ENCODE data around the gene MANSC4. TPM values are rescaled to one million over a fixed set of nuclear protein-coding genes. Genes with fewer than 3 reads are reported as not detected.
A peak's percentile ranks its signal among the peaks of the same experiment; 100 is the strongest.

MANSC4 gene
- total RNA-seq, 2 experiments from 2014 or later, result not detected

GRCh38 chr12:27814851-27815591 is 35.0 kb upstream of the MANSC4 start:
- H2AFZ ChIP-seq (ENCODE audit: low read length), result peak overlapping the region; percentile 33; the same call in 1 of the 2 replicates
- no TSS peak for BruUV-seq (replicated peaks)

DNA sequence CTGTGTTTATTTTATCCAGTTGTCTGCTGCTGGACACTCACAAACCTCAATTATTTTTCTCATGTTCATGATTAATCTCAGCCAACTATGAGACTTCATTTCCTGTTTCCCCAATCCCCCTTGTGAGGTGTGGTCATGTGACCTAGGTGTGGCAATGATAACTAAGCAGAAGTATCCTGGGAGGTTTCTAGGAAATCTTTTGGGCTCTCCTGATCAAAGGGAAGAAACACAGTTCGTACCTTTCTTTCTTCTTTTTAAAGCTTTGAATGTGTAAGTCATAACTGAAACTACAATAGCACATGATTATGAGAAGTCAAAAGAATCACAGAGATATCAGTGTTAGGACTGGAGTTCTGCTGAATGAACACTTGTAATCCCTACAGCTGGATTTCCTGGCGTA is 34.4 kb upstream of the MANSC4 start:
- H3K4me3 ChIP-seq (ENCODE audit: low read depth, low read length, poor library complexity, severe bottlenecking), result no peak overlapping the region
- H4K20me1 ChIP-seq (ENCODE audit: insufficient read depth, low read length), result no peaks in the 10 kb centered on the region
- no peak overlapping the region for H3K4me2 ChIP-seq (ENCODE audit: low read length)
- no peak for TF ChIP-seq CTCF (conservative IDR thresholded peaks at IDR 0.05; ENCODE audit: low read length)
- peak overlapping the region; percentile 33; the same call in 1 of the 2 replicates for H2AFZ ChIP-seq (ENCODE audit: low read length)
- ChIA-PET POLR2A (interaction anchor here (1.2 kb wide), 1 partner anchor 15 kb away, joined by 3 read pairs; no protein-coding TSS in a partner anchor), CTCF (ENCODE audit: unreplicated experiment) (no interaction called here)
- no peaks in the 10 kb centered on the region for H3K4me1 ChIP-seq (ENCODE audit: insufficient read depth, low read length, poor library complexity, severe bottlenecking)
- no peaks in the 10 kb centered on the region for H3K79me2 ChIP-seq (ENCODE audit: insufficient read depth, low read depth, low read length)
- no TSS peak for BruUV-seq (replicated peaks)
- intact Hi-C loops (cut with micrococcal nuclease; ENCODE audit: unreplicated experiment), result no loop called here
- H3K9me2 ChIP-seq (ENCODE audit: insufficient read depth, low read length), result no peaks in the 10 kb centered on the region
- no peaks in the 10 kb centered on the region for H3K36me3 ChIP-seq (ENCODE audit: insufficient read depth, low read length)
- DNase-seq (ENCODE audit: low spot score), result no peak
- no peak overlapping the region for H3K27ac ChIP-seq (ENCODE audit: low read depth, low read length, poor library complexity, severe bottlenecking)
- H3K9me3 ChIP-seq (ENCODE audit: low read length), result no peaks in the 10 kb centered on the region

More at GRCh38 chr12:27814851-27815591, 35.0 kb upstream of the MANSC4 start:
- ChIA-PET CTCF (ENCODE audit: unreplicated experiment) (no interaction called here), POLR2A (interaction anchor here (1.0 to 1.2 kb wide), 2 partner anchors 15 to 48 kb away, joined by 3 read pairs; no protein-coding TSS in a partner anchor)
- Histone ChIP-seq H3K79me2 (ENCODE audit: insufficient read depth, low read depth, low read length) (no peaks in the 10 kb centered on the region), H3K4me1 (ENCODE audit: insufficient read depth, low read length, poor library complexity, severe bottlenecking) (no peaks in the 10 kb centered on the region), H3K9me3 (ENCODE audit: low read length) (no peaks in the 10 kb centered on the region), H3K27ac (ENCODE audit: low read depth, low read length, poor library complexity, severe bottlenecking) (no peak overlapping the region), H4K20me1 (ENCODE audit: insufficient read depth, low read length) (no peaks in the 10 kb centered on the region), H3K4me2 (ENCODE audit: low read length) (no peak overlapping the region), H3K9me2 (ENCODE audit: insufficient read depth, low read length) (no peaks in the 10 kb centered on the region), H3K4me3 (ENCODE audit: low read depth, low read length, poor library complexity, severe bottlenecking) (no peak overlapping the region), H3K36me3 (ENCODE audit: insufficient read depth, low read length) (no peaks in the 10 kb centered on the region)
- DNase-seq (ENCODE audit: low spot score), result no peak
- TF ChIP-seq EZH2phosphoT487 (IDR thresholded peaks at IDR 0.05; ENCODE audit: borderline replicate concordance, low read depth, low read length), result no peak
- TF ChIP-seq CTCF (conservative IDR thresholded peaks at IDR 0.05; ENCODE audit: low read length), result no peak
- intact Hi-C loops (cut with micrococcal nuclease; ENCODE audit: unreplicated experiment), result no loop called here

DNA sequence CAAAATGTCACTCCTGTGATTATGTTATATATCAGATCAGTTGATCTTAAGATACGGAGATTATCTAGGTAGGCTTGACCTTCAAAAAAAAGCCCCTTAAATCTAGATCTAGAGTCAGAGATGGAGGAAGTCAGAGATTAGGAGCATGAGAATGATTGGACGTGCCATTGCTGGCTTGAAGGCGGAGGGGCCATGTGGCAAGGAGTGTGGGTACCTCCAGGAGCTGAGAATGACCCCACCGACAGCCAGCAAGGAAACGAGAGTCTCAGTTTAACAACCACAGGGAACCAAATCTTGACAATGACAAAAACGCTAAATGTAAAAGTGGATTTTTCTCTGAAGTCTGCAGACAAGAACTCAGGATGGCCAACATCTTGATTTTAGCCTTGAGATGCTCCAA is 32.5 kb upstream of the MANSC4 start:
- ChIA-PET CTCF (ENCODE audit: unreplicated experiment) (no interaction called here), POLR2A (interaction anchor here (1.8 kb wide), 1 partner anchor 9 kb away, joined by 7 read pairs; no protein-coding TSS in a partner anchor)
- H2AFZ ChIP-seq (ENCODE audit: low read length), result no peak overlapping the region
- no peaks in the 10 kb centered on the region for H3K36me3 ChIP-seq (ENCODE audit: insufficient read depth, low read length)
- no TSS peak for BruUV-seq (replicated peaks)
- H3K79me2 ChIP-seq (ENCODE audit: insufficient read depth, low read depth, low read length), result no peaks in the 10 kb centered on the region
- H3K9me3 ChIP-seq (ENCODE audit: low read length), result no peaks in the 10 kb centered on the region
- no peak overlapping the region for H3K4me3 ChIP-seq (ENCODE audit: low read depth, low read length, poor library complexity, severe bottlenecking)
- TF ChIP-seq EZH2phosphoT487 (IDR thresholded peaks at IDR 0.05; ENCODE audit: borderline replicate concordance, low read depth, low read length), result no peak
- TF ChIP-seq CTCF (conservative IDR thresholded peaks at IDR 0.05; ENCODE audit: low read length), result no peak
- intact Hi-C loops (cut with micrococcal nuclease; ENCODE audit: unreplicated experiment), result no loop called here
- H3K4me1 ChIP-seq (ENCODE audit: insufficient read depth, low read length, poor library complexity, severe bottlenecking), result no peaks in the 10 kb centered on the region
- no peak for DNase-seq (ENCODE audit: low spot score)
- H3K27ac ChIP-seq (ENCODE audit: low read depth, low read length, poor library complexity, severe bottlenecking), result no peak overlapping the region
- H4K20me1 ChIP-seq (ENCODE audit: insufficient read depth, low read length), result no peaks in the 10 kb centered on the region
- no peak overlapping the region for H3K4me2 ChIP-seq (ENCODE audit: low read length)
- no peaks in the 10 kb centered on the region for H3K9me2 ChIP-seq (ENCODE audit: insufficient read depth, low read length)

Data from OCI-LY7 (cell line).